Glutamatergic neuron (in vitro differentiated cells): ENCODE measurements around the gene GPER1. TPM values are rescaled to one million over a fixed set of nuclear protein-coding genes. Genes with fewer than 3 reads are reported as not detected.

Experiments used
- DNase-seq: peaks from one replicate; pipeline ENCODE4 v3.0.0; 2022
- H3K27ac Mint-ChIP-seq: one replicate; pipeline ENCODE4 v1.8.0; 2020; ENCODE audit warnings: mild to moderate bottlenecking, mixed read lengths, inconsistent platforms; ENCODE audit not compliant: unreplicated experiment
- H3K27me3 Mint-ChIP-seq: one replicate; pipeline ENCODE4 v1.8.0; 2020; ENCODE audit warnings: mild to moderate bottlenecking, moderate library complexity, mixed read lengths, inconsistent platforms; ENCODE audit not compliant: unreplicated experiment
- H3K36me3 Mint-ChIP-seq: one replicate; pipeline ENCODE4 v1.8.0; 2020; ENCODE audit warnings: mild to moderate bottlenecking, mixed read lengths, inconsistent platforms; ENCODE audit not compliant: unreplicated experiment
- H3K4me1 Mint-ChIP-seq: one replicate; pipeline ENCODE4 v1.8.0; 2020; ENCODE audit warnings: mild to moderate bottlenecking, low read depth, mixed read lengths, inconsistent platforms; ENCODE audit not compliant: unreplicated experiment
- H3K4me3 Mint-ChIP-seq: one replicate; pipeline ENCODE4 v1.8.0; 2020; ENCODE audit warnings: mild to moderate bottlenecking, mixed read lengths, inconsistent platforms; ENCODE audit not compliant: unreplicated experiment
- H3K9me3 Mint-ChIP-seq: one replicate; pipeline ENCODE4 v1.8.0; 2020; ENCODE audit warnings: mild to moderate bottlenecking, moderate library complexity, mixed read lengths, inconsistent platforms; ENCODE audit not compliant: unreplicated experiment
- CTCF ChIP-seq: fragments of 200-600 bp; sonication (generic); IDR thresholded peaks from one replicate; pipeline ENCODE4 v1.5.0; 2021; ENCODE audit not compliant: partially characterized antibody, unreplicated experiment
- total RNA-seq: library from RNA; stranded (reverse); fragmentation: NEBNext Ultra II Directional; extraction: Animal tissue kit (Norgen Biotek cat#: 25700); gene quantifications from one replicate; pipeline ENCODE4 v1.2.1, GENCODE V29; 2021; ENCODE audit not compliant: unreplicated experiment

The GPER1 gene
- total RNA-seq, 1 donor from 2014 or later, result 0.59 TPM

- H3K9me3 Mint-ChIP-seq, result peaks cover 12% of the 10 kb centered on the region
- peak overlapping the region; percentile 56 for H3K27ac Mint-ChIP-seq
- no peak for TF ChIP-seq CTCF
- H3K36me3 Mint-ChIP-seq, result no peaks in the 10 kb centered on the region
- peak overlapping the region; percentile 71 for H3K4me3 Mint-ChIP-seq
- peaks cover 9% of the 10 kb centered on the region for H3K27me3 Mint-ChIP-seq
- H3K4me1 Mint-ChIP-seq, result peaks cover 38% of the 10 kb centered on the region
- DNase-seq, result no peak
Measured at GRCh38 chr7:1043552-1044188, 44.2 kb upstream of the GPER1 start.

GRCh38 chr7:1044189-1045068, 43.5 kb upstream of the GPER1 start, which contains the start of gene GPR146:
Gene GPR146 (plus strand): TSS chr7:1044546. CDS start chr7:1057516, 12,970 bp downstream.
- H3K9me3 Mint-ChIP-seq, result peaks cover 14% of the 10 kb centered on the region
- peaks cover 38% of the 10 kb centered on the region for H3K4me1 Mint-ChIP-seq

GRCh38 chr7:1045069-1046063, 42.5 kb upstream of the GPER1 start:
- H3K27ac Mint-ChIP-seq, result peak overlapping the region; percentile 67

More at GRCh38 chr7:1044189-1045068, 43.5 kb upstream of the GPER1 start, which contains the start of gene GPR146:
- H3K36me3 Mint-ChIP-seq, result no peaks in the 10 kb centered on the region
- H3K27ac Mint-ChIP-seq, result peak within 1 kb of the TSS; percentile 67
- H3K27me3 Mint-ChIP-seq, result peaks cover 9% of the 10 kb centered on the region
- peak; percentile 98 for DNase-seq
- TF ChIP-seq CTCF, result peak; percentile 33
- peak within 1 kb of the TSS; percentile 87 for H3K4me3 Mint-ChIP-seq

More at GRCh38 chr7:1045069-1046063, 42.5 kb upstream of the GPER1 start:
- no peak for DNase-seq
- H3K4me3 Mint-ChIP-seq, result peak overlapping the region; percentile 87
- TF ChIP-seq CTCF, result no peak
- H3K36me3 Mint-ChIP-seq, result no peaks in the 10 kb centered on the region
- H3K9me3 Mint-ChIP-seq, result peaks cover 14% of the 10 kb centered on the region
- H3K4me1 Mint-ChIP-seq, result peaks cover 39% of the 10 kb centered on the region
- peaks cover 11% of the 10 kb centered on the region for H3K27me3 Mint-ChIP-seq
